A172 (cell line): Measurements from ENCODE around the gene ADAMTS2. TPM values are rescaled to one million over a fixed set of nuclear protein-coding genes. Genes with fewer than 3 reads are reported as not detected.

ENCODE experiments used
- DNase-seq: peaks from one replicate; pipeline ENCODE4 v3.0.0-alpha.2; 2015; ENCODE audit warnings: low spot score
- total RNA-seq: library from RNA; depleted of rRNA; stranded (reverse); fragments of >200 nt; shearing (Covaris generic); gene quantifications from 2 replicates; pipeline ENCODE4 v1.2.3, GENCODE V29; 2014

The ADAMTS2 gene
- total RNA-seq, 1 experiment from 2014 or later: 0.14 TPM

DNA sequence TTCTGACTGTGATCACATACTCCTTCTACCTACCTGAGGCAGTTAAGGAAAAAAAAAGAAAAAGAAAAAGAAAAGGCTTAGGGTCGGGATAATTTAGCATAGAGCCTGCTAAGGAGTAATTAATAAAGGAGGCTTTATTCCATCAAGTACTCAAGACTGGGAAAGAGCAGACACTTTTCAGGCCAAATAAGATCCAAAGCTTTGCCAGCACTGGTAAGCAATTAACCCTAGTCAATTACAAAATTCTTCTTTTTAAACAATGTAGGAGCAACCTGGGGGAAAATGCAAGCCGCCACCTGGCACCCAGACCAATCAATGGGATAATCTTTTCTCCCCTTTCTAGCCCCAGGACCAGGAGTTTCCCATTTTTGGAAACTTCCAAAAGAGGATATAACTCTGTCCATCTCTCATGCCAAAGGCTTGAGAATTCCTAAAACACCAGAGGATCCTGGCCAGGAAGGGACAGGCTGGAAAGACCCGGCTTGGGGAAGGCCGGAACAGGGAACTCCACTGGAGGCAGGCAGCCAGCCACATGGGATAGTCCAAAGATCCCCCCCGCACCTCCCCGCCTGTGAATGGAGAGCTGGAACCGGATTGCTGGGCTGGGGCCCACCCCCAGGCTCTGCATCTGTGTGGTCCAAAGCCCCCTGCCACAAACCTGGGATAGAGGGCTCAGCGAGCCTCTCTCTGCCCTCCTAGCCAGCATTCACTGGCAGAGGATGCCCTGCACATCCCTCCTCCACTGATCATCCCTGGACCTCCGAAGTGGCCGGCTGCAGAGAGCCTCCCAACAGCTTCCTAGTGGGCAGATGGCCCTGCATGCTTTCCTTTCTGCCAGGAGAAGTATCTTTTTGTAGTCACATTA is 167.3 kb downstream of the ADAMTS2 start:
- DNase-seq: no peak

DNA sequence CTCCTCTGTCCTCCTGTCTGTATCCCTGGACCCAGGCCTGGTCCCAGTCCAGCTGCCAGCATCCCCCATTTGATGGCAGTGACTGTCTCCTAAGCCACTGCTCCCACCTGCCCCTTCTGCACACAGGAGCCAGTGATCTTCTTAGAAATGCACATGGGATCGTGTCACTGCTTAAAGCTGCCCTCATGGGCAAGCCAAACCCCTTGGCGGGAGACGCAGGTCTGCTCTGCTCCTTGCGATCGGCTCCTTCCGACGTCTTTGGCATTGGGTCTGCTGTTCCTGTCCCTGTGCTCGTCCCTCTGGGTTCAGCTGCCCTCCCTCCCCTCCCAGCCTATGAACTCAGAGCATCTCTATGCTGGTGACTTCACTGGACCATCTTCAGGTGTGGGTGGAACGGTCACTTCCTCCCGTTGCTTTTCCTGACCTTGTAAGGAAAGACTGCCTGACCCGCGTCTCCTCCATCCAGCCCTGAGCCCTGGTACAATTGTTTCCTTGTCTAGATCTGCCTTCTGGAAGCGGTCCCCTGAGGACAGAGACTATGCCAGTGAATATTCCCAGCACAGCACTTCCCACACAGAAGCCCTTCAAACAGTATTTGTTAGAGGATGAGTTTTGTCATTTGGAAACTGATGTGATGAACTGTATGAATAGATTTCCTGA is 168.6 kb downstream of the ADAMTS2 start:
- DNase-seq: no peak

DNA sequence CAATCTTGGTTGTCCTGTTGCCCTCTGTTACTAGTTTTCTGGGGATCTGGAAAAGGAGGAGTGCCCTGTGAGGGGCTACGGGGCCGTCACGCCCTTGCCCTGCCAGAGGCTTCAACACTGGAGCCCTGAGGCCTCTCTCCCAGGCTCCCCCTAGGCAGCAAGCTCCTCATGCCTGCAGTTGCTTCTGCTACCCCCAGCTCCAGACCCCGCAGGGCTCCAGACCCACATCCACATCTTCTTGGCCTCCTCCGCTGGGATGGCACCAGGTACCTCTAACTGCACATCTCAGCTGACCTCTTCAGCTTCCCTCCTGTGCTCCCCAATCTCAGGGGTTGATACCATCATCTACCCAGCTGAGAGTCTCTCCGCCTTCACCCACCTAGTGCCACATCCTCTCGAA is 169.1 kb downstream of the ADAMTS2 start:
- DNase-seq: no peak

DNA sequence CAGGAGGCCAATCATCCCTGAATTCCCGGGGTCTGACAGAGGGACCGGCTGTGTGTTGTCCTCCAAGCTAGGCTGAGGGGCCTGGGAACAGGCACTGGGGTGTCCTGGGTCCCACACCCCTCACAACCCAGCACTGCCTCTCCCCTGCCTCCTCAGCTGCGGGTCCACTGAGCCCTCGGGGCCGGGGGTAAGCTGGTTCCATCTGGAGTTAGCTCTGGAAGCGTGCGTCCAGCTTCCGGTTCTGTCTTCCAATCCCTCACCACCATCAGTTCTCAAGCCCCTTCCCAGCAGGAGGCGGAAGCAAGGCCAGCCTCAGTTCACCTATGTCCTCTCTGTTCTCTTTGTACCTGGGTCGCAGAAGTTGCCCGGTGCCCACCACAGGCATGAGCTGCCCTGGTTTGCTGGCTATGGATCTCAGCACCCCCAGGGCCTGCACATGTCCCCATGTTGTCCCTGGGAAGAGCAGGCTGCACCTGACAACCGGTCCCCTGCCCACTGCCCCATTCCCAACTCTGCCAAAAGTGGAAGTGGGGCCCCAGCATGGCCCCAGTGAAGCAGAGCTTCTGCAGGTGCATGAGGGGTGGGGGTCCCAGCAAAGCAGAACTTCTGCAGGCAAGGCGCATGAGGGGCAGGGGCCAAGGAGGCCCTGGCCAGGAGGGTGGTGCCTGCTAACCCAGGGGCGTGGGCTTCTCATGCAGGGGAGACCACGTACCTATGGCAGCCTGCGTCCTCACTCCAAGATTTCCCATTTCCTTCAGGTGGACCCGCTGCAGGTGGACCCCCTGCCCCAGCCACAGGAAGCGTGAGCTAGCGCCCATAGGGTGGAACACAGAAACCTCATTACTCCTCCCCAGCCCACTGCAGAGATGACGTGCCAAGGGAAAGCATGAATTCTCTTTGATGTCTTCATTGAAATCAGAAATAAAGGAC is 173.2 kb downstream of the ADAMTS2 start:
- no peak for DNase-seq

DNA sequence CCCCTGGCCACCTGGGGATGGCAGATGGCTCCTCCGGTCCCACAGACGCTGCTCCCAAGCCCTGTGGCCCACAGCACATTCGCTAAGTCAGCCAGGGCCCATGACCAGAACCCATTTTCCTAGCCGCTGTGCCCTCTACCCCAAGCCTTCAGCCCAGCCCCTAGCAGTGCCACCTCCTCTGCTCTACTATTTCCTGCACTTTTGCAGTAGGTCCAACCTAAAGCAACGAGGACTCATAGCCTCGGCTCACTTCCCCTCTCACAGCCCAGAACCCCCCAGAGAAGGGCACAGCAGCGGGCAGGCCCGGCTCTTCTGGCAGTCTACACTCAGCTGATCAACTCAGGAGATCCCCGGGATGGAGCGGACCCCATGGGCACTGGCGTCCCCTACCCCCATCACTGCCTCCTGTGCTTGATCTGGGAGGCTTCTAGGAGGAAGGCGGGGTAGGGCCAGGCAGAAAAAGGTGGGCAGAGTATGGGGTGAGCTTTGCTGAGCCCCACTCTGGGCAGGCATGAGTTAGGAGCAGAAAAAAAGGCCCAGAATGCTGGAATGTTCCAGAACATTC is 173.9 kb downstream of the ADAMTS2 start:
- DNase-seq: no peak

DNA sequence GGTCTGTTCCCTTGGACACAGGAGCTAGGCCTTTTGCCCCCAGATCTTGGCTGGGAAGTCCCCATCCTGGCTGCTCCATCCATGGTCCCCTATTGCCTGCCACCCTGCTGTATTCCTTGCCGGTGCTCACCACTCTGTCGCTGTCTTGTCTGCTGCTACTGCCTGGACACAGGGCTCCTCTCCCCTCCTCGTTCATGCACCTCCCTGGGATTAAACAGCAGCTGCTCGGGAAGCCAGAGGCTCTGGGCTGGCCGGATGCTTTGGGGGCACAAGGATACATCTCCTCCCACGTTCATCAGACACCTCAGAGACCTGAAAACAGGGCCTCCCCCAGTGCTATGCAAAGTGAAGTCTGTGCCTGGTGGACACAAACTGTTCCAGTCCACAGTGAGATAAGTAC is 174.7 kb downstream of the ADAMTS2 start:
- DNase-seq: no peak

DNA sequence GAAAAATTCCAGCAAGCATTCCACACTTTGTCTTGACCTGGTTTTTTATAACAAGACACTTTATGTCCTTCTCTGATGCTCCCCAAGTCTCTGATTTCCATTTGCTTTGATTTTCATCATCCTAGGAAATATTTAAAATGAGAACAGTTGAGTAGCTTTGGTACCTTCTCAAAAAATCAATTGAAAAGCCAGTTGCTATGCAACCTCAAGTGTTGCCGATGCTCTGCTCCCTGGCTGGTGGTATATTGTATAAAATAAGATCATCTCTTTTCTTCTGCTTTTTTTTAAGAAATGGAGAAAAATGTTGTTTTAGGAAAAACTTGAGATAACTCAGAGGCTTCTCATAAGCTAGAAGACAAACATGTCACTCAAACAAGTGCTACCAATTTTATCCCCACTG is 175.4 kb downstream of the ADAMTS2 start:
- DNase-seq: no peak

DNA sequence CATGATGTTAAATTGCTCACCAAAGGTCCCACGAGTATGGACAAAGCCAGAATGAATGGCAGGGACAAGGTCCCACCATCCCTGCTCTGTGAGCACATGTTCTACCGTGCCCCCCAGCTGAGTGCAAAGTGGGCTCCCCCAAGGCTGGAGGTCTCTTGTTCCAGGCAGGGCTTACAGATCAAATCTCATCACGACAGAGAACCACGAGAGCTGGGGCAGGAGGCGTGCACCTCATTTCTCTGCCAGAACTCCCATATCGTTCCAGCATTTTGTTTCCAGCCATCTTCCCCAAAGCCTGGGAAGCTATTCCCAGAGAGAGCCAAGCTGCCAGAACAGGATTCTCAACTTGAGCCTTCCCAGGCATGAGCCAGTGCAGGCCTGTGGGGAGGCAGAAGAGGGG is 176.6 kb downstream of the ADAMTS2 start:
- no peak for DNase-seq

DNA sequence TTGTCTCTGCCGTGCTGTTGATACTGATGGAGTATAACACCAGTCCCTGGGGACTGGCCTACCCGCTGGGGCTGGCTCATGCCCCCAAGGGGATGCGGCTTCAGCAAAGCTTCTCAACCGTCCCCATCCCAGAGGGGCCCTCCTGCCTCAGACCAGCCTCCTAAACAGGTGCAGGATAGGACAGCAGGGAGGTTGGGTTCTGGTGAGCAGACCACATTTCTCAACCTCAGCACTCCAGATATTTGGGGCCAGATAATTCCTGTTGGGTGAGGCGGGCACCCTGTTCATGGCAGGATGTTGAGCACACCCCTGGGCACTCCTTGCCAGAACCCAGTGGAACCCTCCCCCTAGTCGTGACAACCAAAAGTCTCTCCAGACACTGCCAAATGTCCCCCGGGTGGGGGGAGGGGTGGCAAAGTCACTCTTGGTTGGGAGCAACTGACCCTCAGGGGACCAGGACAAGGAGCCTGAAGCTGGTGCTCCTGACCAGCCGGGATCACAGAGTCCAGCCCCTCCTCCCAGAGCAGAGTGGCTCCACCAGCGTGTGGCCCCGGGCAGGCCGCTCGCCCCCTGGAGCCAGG is 177.3 kb downstream of the ADAMTS2 start:
- no peak for DNase-seq

DNA sequence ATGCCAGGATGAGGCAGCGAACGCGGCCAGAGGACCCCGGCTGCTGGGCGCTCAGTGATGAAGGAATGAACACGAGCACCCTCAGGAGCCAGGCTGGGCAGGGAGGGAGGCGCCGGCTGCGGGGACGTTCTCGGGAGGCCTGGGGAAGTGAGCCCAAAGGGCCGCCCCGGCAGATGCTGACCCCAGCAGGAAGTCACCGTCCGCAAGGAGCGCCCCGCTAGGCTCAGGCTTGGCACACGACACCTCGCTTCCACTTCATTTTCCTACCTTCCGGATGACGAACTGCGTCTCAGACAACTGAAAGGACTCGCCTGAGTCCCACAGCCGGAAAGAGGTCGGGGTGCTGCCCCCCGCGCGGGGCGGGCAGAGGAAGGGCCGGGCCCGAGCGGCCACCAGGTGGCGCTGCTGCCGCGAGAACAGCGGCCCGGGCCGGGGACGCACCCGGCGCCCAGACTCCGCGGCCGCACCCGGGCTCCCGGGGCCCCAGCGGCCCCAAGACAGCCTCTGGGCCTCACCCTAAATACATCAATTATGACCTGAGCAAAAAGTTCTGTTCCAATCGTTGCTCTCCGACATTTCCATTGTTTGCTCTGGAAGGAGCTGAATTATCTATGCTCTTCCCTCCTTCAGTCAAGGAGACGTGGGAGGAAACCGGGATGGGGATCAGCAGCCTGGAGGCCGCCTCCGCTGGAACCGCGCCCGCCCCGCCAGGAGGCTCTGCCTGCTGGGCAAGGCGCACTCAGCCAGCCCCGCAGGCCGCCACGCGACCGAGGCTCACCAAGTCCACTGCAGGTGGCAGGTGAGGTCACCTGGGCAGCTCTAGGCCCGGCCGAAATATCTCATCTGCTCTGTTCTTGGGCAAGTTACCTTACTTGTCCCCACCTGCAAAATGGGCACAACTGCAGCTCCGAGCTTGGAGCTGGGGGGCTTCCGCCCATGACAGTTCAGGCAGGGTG is 178.1 kb downstream of the ADAMTS2 start:
- no peak for DNase-seq

DNA sequence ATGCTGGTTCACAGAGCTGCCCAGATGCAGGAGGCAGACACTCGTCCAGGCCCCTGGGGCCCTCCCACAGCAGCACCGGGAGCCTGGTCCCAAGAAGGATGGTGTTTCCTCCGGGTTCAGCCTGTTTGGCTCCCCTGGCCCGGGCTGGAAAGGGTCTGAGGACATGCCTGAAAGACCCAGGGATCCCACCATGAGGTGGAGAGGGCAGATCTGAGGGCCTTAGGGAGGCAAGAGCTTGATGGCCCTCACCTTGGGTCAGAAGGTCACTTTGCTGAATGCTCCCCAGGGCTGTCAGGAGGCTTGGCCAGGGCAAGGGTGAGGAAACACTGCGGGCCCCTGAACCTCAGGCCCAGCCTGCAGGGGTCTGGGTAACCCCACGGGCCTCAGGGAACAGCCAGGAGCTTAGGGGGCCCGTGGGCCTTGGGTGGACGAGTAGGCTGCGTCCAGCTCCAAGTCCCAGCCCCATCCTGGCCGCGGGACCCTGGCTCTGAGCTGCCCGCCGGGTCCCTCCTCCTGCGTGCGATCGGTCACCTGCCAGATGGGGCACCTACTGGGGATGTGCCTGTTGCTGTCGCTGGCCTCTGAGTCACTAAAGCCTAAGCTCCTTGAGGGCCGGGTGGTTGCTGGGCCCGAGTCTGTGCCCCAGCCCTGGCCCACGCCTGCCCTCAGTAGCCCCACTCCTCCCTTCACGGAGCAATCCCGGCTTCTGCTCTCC is 178.9 kb downstream of the ADAMTS2 start:
- no peak for DNase-seq

DNA sequence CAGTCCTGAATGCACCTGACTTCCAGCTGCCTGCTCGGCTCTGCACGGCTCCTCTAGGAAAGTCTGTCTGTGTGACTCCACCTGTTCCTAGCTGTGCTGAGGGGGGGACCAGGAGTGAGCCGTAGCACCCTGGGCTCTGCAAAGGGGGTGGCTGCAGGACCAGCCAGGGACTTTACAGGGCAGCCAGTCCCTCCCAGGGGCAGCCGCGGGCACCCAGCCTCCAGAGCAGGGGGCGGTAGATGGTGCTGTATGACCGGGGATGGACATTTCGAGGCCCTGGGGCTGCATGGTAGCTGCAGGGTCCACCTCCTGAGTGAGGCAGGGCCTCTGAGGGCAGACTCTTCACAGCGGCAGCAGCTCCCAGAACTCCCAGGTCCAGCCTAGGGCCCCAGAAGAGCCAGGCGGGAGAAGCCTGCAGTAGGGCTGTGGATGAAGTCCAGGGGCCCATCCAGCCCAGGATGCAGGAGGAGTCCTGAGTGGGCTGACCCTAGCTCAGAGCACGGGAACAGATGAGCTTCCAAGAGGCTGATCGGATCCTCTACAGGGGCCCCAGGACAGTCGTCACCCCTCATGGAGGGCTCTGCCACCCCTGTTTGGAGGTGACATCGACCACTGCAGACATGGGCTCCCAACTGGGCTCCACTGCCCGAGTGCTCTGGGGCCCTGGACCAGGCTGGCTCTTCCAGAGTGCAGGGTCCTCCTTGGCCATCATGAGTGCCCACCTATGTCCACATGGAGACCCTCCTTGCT is 179.7 kb downstream of the ADAMTS2 start:
- DNase-seq: no peak

DNA sequence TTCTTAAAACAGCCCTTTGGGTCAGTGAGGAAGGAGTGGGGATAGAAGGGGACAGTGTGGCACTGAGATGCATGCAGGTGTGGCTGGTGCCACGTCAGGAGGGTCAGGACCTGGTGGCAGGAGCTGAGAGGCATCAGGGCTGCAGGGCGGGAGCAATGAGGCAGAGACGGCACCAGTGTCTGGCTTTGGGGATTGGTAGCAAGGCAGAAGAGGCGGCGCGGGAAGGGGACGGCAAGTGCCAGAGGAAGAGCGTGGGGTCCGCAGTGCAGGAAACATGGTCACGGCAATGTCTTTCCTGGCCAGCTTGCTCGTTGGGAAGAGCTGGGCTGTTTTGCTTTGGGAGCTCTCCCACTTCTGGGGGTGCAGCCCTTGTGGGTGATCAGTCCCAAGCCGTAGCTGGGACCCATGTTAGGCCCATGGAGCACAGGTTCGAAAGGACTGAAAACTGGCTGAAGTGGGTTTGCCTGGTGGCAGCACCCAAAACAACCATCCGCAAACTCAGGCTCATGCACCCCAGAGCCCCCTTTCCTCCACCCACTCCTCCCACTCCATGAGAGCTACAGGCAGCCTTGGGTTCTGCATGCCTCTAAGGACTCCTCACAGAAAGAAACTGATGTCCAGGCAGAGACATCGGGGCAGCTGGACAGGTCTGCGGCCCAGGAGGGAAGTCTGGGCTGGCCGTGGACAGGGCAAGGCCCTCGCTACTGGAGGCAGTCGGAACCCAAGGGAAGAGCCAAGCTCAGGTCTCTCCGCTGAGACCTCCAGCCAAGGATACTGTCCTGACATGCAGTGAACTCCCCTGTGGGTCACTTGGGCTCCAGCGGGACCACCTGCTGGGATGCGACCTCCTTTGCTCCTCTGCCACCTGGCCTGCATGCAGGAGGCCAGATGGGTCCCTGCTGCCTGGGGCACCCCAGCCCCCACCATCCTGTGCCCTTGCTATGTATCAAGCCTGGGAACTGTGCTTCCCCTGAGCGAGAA is 180.6 kb downstream of the ADAMTS2 start:
- no peak for DNase-seq

DNA sequence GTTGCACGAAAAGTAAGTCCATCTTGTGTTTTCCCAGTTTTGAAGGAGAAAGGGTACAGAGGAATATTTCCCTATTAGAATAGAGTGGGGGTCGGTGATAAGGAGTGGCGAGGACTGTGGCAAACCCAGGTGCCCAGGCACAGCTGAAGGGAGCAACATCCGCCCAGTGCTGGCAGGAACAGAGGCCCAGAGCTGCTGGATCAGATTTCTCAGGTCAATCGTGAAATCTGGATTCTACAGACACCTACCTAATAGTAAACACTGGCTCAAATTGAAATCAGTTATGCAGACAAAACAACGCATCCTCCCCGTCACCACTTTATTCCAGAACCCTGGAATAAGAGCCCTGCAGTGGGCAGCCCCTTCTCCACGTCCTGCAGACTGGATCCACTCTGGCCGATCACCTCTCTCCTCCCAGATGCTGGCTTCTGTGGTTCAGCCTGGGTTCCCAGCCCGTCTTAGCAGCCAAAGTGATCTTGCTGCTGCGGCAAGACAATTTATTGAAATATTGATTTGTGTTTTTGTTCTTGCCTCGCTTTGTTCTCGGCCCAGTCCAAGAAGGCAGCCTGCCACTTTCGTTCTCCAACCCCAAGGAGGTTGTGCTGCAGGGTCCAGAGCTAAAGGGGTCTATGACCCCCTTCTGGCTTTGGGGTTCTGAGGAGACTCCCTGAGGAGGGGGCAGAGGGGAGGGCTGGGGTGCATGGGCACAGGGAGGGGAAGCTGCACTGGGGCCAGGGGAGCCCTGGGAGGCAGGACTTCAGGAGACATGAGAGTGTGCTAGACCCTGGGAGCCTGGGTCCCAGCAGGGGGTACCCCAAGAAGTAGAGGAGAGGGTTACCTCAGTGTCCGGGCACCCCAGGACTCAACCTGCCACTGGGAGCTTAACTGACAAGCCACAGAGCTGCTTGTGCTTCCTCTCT is 181.8 kb downstream of the ADAMTS2 start:
- DNase-seq: no peak

DNA sequence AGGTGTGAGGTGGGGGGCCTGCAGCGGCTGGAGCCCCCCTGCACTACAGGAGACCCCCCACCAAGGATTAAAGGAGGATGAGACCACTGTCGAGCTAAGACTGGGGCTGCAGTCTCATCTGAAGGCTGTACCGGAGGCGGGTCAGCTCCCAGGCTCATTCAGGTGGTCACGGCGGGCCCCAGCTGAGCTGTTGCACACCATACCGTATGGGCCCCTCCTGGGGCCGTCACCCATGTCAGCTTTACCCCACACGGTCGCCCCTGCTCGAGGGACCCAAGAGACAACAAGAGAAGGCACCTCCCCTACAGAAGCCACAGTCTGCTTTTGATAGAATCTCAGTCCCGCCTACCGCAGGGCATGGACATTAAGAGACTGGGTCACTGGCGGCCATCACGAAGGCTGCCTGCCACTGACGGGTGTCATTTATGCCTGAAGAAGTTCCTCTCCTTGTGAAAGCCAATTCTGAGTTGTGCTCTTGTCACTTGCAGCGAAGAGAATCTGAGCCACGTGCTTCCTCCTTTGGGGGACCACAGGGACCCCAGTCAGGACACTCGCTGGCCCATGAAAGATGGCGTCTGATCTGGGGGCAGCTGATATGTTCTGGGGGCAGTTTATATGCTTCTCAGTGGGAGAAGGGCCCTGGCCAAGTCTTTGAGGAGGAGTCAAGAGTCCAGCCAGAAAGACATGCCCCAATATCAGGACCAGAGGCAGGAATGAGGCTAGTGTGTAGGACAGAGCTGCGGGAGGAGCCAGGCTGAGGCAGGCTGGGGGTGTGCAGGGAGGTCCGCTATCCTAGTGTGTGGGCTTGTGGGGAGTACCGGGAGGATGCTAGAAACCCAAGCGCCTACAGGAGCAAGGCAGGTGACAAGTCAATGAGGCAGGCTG is 182.7 kb downstream of the ADAMTS2 start:
- DNase-seq: no peak

DNA sequence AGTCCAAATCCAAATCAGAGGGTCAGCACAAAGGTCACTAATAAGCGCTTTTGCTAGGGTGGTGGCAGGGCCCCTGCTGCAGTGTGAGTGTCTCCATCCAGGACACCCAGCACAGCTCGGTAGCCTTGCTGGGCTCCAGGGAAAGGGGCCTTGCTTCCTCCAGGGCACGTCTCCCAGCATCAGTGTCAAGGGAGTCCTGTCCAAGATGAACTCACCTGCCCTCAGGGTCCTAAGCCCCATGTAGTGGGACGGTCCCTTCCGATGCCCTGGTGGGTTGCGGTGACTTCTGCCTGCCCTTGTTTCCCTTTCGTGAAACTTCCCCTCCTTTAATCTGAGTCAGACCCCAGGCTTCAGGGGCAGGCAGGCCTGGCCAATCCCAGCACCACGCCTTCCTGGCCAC is 183.4 kb downstream of the ADAMTS2 start:
- DNase-seq: no peak
